ENCODE measurements around the gene CFAP74.

DNA sequence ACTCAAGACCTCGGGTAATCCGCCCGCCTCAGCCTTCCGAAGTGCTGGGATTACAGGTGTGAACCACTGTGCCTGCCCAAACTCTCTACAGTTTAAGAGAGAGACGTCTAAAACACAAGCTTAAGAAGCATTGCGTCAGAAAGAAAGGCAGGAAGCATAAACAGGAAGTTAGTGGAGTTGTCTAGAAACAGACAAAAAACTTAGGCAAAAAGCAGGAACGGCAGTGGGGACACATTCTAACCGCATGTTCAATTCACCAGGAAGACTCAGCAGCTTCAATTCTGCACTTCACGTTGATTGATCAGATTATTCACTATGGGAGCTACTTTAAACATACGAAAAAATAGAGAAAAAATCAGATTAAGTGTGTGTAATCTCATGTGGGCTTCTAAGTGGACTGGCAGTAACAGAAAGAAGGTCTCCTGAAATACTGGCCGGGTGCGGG is 7.4 kb downstream of the CFAP74 start:
- TF ChIP-seq CTCF (IDR thresholded peaks at IDR 0.05; ENCODE audit: poor library complexity) (no peak), EZH2 (IDR thresholded peaks at IDR 0.05; ENCODE audit: borderline replicate concordance) (no peak)
